Measurements from ENCODE around the gene CBY3.
"Not testable (repeated sequence)": the region's sequence is repeated elsewhere in the genome, so short reads cannot be mapped to it uniquely, and the experiment has no call there.

- TF ChIP-seq POLR2A (IDR thresholded peaks at IDR 0.05; ENCODE audit: low read length); GATA1 (IDR thresholded peaks at IDR 0.05; ENCODE audit: low read depth, low read length): not testable (repeated sequence)
Observed at GRCh38 chr5:179658179-179658856, 22.5 kb downstream of the CBY3 start.

Data from erythroblast (primary cell).